Measurements from ENCODE around the gene PLA1A. TPM values are rescaled to one million over a fixed set of nuclear protein-coding genes. Genes with fewer than 3 reads are reported as not detected.

PLA1A gene
- total and polyA plus RNA-seq, 2 of the 4 experiments (the other 2 are of a cell fraction) = not detected

DNA sequence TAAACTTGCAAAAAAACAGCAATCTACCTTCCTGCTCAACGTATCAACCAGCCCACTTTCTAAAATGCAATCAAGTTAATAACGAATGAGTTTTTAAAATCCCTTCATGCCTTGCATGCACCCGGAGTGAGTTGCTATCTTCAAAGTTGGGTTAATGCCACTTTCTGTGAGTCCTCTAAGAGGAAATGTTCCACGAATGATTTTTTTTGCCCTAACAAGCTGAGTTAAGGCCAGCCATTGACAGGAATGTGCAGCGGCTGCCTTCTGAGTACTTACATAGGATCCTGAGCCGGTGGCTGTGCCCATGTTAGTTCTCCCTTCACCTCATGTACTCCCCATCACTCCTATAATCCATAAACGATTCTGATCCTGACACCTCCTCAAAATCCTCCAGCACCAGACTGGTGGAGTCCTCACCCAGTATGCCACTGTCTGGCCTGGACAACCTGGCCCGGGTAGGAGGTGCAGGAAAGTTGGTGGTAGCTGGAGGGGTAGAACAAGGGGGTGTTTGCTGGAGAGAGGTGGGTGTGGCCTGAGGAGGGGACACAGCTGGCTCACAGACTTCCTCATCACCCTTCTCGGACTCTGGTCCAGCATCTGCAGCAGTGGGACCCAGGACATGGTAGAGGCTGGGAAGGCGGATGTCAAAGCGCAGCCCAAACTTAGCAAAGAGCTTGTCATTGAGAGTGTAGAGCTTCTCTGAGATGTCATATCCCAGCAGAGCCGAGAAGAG is 50.3 kb downstream of the PLA1A start:
- ATAC-seq (ENCODE audit: low read depth) (peak; percentile 19; the same call in 1 of the 2 replicates), DNase-seq (peak; percentile 51)
- in situ Hi-C loops (cut with MboI; ENCODE audit: low sequenced_read_pairs) = no loop called here
- H3K79me1 ChIP-seq (ENCODE audit: low read depth in 1 of 2, low read length in 2 of 2) = no peaks in the 10 kb centered on the region
- intact Hi-C loops (cut with micrococcal nuclease) = no loop called here
- no peak overlapping the region for H3K23ac ChIP-seq (ENCODE audit: low read depth, low read length)
- no peak overlapping the region for H3K9ac ChIP-seq (ENCODE audit: low read depth, low read length)
- H3K36me3 ChIP-seq (ENCODE audit: control insufficient read depth, insufficient read depth, low read length) = no peaks in the 10 kb centered on the region
- no peak overlapping the region for H2AK9ac ChIP-seq (replicated peaks; ENCODE audit: low read depth, low read length, poor library complexity)
- no peak overlapping the region for H3K4me3 ChIP-seq (ENCODE audit: insufficient read depth, low read depth, low read length)
- ChIA-PET POLR2A (ENCODE audit: unreplicated experiment) (no interaction called here), CTCF (interaction anchor here (0.6 to 0.7 kb wide), 2 partner anchors 32 to 114 kb away, joined by 3 to 4 read pairs; no protein-coding TSS in a partner anchor)
- dilution Hi-C loops (cut with HindIII; ENCODE audit: low sequenced_read_pairs, unreplicated experiment) = no loop called here
- TF ChIP-seq RCOR1 (IDR thresholded peaks at IDR 0.05; ENCODE audit: insufficient replicate concordance, low read length) (no peak), RAD21 (IDR thresholded peaks at IDR 0.05; ENCODE audit: low read length) (no peak), CHD1 (IDR thresholded peaks at IDR 0.05; ENCODE audit: low read depth, low read length) (no peak), MAZ (IDR thresholded peaks at IDR 0.05; ENCODE audit: borderline replicate concordance, low read depth, low read length) (no peak), MAFK (IDR thresholded peaks at IDR 0.05; ENCODE audit: low read depth, low read length) (no peak), NFE2L2 (IDR thresholded peaks at IDR 0.05; ENCODE audit: low read depth, low read length) (no peak), POLR2A (IDR thresholded peaks at IDR 0.05; ENCODE audit: low read depth, low read length) (no peak), FOS (IDR thresholded peaks at IDR 0.05; ENCODE audit: low read depth, low read length) (no peak), SMC3 (IDR thresholded peaks at IDR 0.05; ENCODE audit: low read depth, low read length) (no peak), MXI1 (IDR thresholded peaks at IDR 0.05; ENCODE audit: borderline replicate concordance, low read depth, low read length) (no peak), BHLHE40 (IDR thresholded peaks at IDR 0.05; ENCODE audit: low read depth, low read length) (no peak)
- TF ChIP-seq, protein P1, sequence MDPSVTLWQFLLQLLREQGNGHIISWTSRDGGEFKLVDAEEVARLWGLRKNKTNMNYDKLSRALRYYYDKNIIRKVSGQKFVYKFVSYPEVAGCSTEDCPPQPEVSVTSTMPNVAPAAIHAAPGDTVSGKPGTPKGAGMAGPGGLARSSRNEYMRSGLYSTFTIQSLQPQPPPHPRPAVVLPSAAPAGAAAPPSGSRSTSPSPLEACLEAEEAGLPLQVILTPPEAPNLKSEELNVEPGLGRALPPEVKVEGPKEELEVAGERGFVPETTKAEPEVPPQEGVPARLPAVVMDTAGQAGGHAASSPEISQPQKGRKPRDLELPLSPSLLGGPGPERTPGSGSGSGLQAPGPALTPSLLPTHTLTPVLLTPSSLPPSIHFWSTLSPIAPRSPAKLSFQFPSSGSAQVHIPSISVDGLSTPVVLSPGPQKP (IDR thresholded peaks at IDR 0.05; ENCODE audit: borderline replicate concordance, low read depth, low read length) = no peak
- TF ChIP-seq, protein P2, sequence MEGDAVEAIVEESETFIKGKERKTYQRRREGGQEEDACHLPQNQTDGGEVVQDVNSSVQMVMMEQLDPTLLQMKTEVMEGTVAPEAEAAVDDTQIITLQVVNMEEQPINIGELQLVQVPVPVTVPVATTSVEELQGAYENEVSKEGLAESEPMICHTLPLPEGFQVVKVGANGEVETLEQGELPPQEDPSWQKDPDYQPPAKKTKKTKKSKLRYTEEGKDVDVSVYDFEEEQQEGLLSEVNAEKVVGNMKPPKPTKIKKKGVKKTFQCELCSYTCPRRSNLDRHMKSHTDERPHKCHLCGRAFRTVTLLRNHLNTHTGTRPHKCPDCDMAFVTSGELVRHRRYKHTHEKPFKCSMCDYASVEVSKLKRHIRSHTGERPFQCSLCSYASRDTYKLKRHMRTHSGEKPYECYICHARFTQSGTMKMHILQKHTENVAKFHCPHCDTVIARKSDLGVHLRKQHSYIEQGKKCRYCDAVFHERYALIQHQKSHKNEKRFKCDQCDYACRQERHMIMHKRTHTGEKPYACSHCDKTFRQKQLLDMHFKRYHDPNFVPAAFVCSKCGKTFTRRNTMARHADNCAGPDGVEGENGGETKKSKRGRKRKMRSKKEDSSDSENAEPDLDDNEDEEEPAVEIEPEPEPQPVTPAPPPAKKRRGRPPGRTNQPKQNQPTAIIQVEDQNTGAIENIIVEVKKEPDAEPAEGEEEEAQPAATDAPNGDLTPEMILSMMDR (conservative IDR thresholded peaks at IDR 0.05; ENCODE audit: low read depth, low read length) = no peak
- H2AFZ ChIP-seq (replicated peaks; ENCODE audit: low read length, poor library complexity) = no peak overlapping the region
- no peaks in the 10 kb centered on the region for H4K20me1 ChIP-seq (ENCODE audit: insufficient read depth, low read length)
- no peak overlapping the region for H3K27ac ChIP-seq (ENCODE audit: insufficient read depth, low read length)
- H3K4me2 ChIP-seq (ENCODE audit: low read depth, low read length) = no peak overlapping the region
- H3K27me3 ChIP-seq (ENCODE audit: control insufficient read depth, insufficient read depth, low read length) = no peaks in the 10 kb centered on the region
- no peak overlapping the region for H3K4ac ChIP-seq (ENCODE audit: low read depth, low read length)
- WGBS, 2 experiments (ENCODE audit: extremely low coverage in 2 of 2, insufficient read length in 1 of 2) = 78% methylated on average over 1 of the region's 12 CpGs; no CpG with 5 or more reads in 1 of the 2 experiments
- H2BK20ac ChIP-seq (ENCODE audit: low read depth, low read length) = no peak overlapping the region
- no peak overlapping the region for H2BK120ac ChIP-seq (ENCODE audit: low read depth, low read length)
- H3K9me3 ChIP-seq (ENCODE audit: control insufficient read depth, insufficient read depth, low read length) = no peaks in the 10 kb centered on the region
- no peak overlapping the region; the same call in 1 of the 2 replicates for H3K18ac ChIP-seq (ENCODE audit: low read depth, low read length)
- no peak overlapping the region for H2BK15ac ChIP-seq (ENCODE audit: low read depth, low read length)
- H3K4me1 ChIP-seq (ENCODE audit: control insufficient read depth, insufficient read depth, low read length) = peaks cover 8% of the 10 kb centered on the region
- no peak overlapping the region for H2BK5ac ChIP-seq (ENCODE audit: low read depth, low read length, poor library complexity, severe bottlenecking)
- no TSS peak for BruUV-seq (replicated peaks)
- H4K91ac ChIP-seq (ENCODE audit: insufficient read depth, low read depth, low read length) = no peak overlapping the region
- H3K56ac ChIP-seq (ENCODE audit: extremely low read depth, insufficient read depth, low read length) = no peak overlapping the region
- H3K14ac ChIP-seq (replicated peaks; ENCODE audit: low read depth, low read length) = no peak overlapping the region
- no peak overlapping the region for H2AK5ac ChIP-seq (ENCODE audit: low read depth, low read length)
- H4K8ac ChIP-seq (ENCODE audit: low read depth in 2 of 2, low read length in 2 of 2) = no peak overlapping the region
- peaks cover 3% of the 10 kb centered on the region; the same call in 1 of the 2 replicates for H3K9me1 ChIP-seq (ENCODE audit: insufficient read depth, low read length)
- no peak overlapping the region for H4K5ac ChIP-seq (ENCODE audit: low read depth, low read length)

All from IMR-90 (cell line).